ENCODE results near the gene RASSF6.
A peak's percentile ranks its signal among the peaks of the same experiment; 100 is the strongest.
"Not testable (repeated sequence)": the region's sequence is repeated elsewhere in the genome, so short reads cannot be mapped to it uniquely, and the experiment has no call there.

RASSF6 gene

DNA sequence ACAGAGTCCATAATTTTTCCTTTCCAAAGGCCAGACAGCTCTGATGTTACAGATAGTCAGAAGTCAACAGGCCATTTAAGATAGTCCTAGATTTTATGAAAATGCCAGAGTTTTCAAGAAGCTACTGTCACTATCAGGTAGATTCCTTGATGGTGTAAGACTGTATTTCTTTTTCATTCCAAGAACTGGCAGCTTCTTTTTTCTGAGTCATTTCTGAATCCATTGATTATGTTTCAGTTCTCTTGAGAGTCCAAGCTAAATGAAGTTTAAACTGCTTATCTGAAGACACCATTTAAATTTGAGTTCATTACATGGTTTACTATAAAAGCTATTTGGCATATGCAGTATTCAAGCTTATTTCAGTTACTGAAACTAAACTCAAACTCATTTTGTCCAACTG, 44.6 kb downstream of the RASSF6 start:
- Histone ChIP-seq H3K9me2 (replicated peaks; ENCODE audit: insufficient read depth, low read length) (no peaks in the 10 kb centered on the region), H3K27me3 (ENCODE audit: low read length) (no peaks in the 10 kb centered on the region), H3K9me3 (ENCODE audit: insufficient read depth, low read length) (no peaks in the 10 kb centered on the region), H4K20me1 (ENCODE audit: low read depth, low read length) (no peaks in the 10 kb centered on the region), H3K27ac (ENCODE audit: low read depth, low read length) (peak overlapping the region; percentile 66), H2AFZ (ENCODE audit: low read depth, low read length, severe bottlenecking) (no peak overlapping the region), H3K9ac (ENCODE audit: low read length) (0 out of 2 replicates have a peak overlapping the region, but pooled peaks have one; percentile 9), H3K36me3 (ENCODE audit: low read length) (no peaks in the 10 kb centered on the region), H3K4me2 (ENCODE audit: low read depth, low read length, poor library complexity, severe bottlenecking) (peak overlapping the region; percentile 34), H3K79me2 (ENCODE audit: insufficient read depth, low read length) (no peaks in the 10 kb centered on the region), H3K4me3 (ENCODE audit: insufficient read depth, low read length, poor library complexity, severe bottlenecking) (no peak overlapping the region), H3F3A (ENCODE audit: insufficient read depth) (peaks cover 9% of the 10 kb centered on the region; the same call in 1 of the 2 replicates)
- TF ChIP-seq, protein P1, sequence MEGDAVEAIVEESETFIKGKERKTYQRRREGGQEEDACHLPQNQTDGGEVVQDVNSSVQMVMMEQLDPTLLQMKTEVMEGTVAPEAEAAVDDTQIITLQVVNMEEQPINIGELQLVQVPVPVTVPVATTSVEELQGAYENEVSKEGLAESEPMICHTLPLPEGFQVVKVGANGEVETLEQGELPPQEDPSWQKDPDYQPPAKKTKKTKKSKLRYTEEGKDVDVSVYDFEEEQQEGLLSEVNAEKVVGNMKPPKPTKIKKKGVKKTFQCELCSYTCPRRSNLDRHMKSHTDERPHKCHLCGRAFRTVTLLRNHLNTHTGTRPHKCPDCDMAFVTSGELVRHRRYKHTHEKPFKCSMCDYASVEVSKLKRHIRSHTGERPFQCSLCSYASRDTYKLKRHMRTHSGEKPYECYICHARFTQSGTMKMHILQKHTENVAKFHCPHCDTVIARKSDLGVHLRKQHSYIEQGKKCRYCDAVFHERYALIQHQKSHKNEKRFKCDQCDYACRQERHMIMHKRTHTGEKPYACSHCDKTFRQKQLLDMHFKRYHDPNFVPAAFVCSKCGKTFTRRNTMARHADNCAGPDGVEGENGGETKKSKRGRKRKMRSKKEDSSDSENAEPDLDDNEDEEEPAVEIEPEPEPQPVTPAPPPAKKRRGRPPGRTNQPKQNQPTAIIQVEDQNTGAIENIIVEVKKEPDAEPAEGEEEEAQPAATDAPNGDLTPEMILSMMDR (IDR thresholded peaks at IDR 0.05; ENCODE audit: insufficient read depth, low read length, poor library complexity, severe bottlenecking), result no peak
- no peak for TF ChIP-seq EZH2phosphoT487 (conservative IDR thresholded peaks at IDR 0.05; ENCODE audit: low read length)

DNA sequence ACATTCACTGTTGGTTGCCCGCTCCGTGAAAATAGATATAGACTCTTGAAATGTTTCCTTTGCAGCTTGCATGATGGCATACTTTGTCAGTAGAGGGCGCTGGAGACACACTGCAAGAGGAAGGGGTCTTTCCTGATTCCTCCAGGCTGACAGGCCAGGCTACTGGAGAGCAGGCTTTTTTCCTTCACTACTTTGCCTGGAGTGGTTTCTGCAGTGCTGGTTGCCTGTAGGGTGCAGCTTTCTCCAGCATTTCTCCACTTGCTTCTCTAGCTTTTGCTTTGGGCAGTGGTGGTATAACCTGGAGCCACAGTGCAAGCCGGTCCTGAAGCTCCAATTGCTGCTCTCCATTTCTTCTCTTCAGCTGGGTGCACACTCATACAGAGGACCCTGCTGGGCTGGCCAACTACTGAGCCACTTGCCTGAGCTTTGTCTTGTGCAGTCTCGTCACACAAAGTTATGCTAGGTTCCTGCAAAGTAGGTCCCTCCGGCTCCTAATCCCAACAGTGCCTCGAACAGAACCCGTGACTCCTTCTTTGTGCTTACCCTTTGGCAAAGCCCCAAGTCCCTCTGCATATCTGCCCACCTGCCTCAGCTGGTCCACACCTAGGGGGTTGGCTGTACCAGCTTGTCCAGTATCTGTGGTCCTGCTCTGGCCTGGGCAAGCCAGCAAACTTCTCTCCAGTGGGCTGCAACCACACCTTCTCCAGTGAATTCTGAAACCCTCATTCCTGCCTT, 46.3 kb downstream of the RASSF6 start:
- H3K27ac ChIP-seq (ENCODE audit: low read depth, low read length), result peak overlapping the region; percentile 66
- no peak overlapping the region for H3K4me3 ChIP-seq (ENCODE audit: insufficient read depth, low read length, poor library complexity, severe bottlenecking)
- H3K27me3 ChIP-seq (ENCODE audit: low read length), result no peaks in the 10 kb centered on the region
- H2AFZ ChIP-seq (ENCODE audit: low read depth, low read length, severe bottlenecking), result peak overlapping the region; percentile 26
- peak overlapping the region; percentile 31 for H3K4me2 ChIP-seq (ENCODE audit: low read depth, low read length, poor library complexity, severe bottlenecking)
- peaks cover 9% of the 10 kb centered on the region; the same call in 1 of the 2 replicates for H3F3A ChIP-seq (ENCODE audit: insufficient read depth)
- H3K36me3 ChIP-seq (ENCODE audit: low read length), result no peaks in the 10 kb centered on the region
- no peaks in the 10 kb centered on the region for H3K79me2 ChIP-seq (ENCODE audit: insufficient read depth, low read length)
- no peak for TF ChIP-seq EZH2phosphoT487 (conservative IDR thresholded peaks at IDR 0.05; ENCODE audit: low read length)
- TF ChIP-seq, protein P1 (IDR thresholded peaks at IDR 0.05; ENCODE audit: insufficient read depth, low read length, poor library complexity, severe bottlenecking), result peak; percentile 52
- no peaks in the 10 kb centered on the region for H3K9me2 ChIP-seq (replicated peaks; ENCODE audit: insufficient read depth, low read length)
- no peaks in the 10 kb centered on the region for H3K9me3 ChIP-seq (ENCODE audit: insufficient read depth, low read length)
- H4K20me1 ChIP-seq (ENCODE audit: low read depth, low read length), result no peaks in the 10 kb centered on the region
- H3K9ac ChIP-seq (ENCODE audit: low read length), result peak overlapping the region; percentile 24

DNA sequence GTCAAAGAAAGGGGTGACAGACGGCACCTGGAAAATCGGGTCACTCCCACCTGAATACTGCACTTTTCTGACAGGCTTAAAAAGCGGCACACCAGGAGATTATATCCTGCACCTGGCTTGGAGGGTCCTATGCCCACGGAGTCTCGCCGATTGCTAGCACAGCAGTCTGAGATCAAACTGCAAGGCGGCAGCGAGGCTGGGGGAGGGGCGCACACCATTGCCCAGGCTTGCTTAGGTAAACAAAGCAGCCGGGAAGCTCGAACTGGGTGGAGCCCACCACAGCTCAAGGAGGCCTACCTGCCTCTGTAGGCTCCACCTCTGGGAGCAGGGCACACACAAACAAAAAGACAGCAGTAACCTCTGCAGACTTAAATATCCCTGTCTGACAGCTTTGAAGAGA, 69.4 kb downstream of the RASSF6 start:
- not testable (repeated sequence) for H4K20me1 ChIP-seq (ENCODE audit: low read depth, low read length); H3K4me2 ChIP-seq (ENCODE audit: low read depth, low read length, poor library complexity, severe bottlenecking); H3F3A ChIP-seq (ENCODE audit: insufficient read depth); H3K9me2 ChIP-seq (replicated peaks; ENCODE audit: insufficient read depth, low read length); H3K9me3 ChIP-seq (ENCODE audit: insufficient read depth, low read length); H3K79me2 ChIP-seq (ENCODE audit: insufficient read depth, low read length); H3K36me3 ChIP-seq (ENCODE audit: low read length); H3K27ac ChIP-seq (ENCODE audit: low read depth, low read length); H2AFZ ChIP-seq (ENCODE audit: low read depth, low read length, severe bottlenecking); H3K9ac ChIP-seq (ENCODE audit: low read length); H3K27me3 ChIP-seq (ENCODE audit: low read length); H3K4me3 ChIP-seq (ENCODE audit: insufficient read depth, low read length, poor library complexity, severe bottlenecking)

DNA sequence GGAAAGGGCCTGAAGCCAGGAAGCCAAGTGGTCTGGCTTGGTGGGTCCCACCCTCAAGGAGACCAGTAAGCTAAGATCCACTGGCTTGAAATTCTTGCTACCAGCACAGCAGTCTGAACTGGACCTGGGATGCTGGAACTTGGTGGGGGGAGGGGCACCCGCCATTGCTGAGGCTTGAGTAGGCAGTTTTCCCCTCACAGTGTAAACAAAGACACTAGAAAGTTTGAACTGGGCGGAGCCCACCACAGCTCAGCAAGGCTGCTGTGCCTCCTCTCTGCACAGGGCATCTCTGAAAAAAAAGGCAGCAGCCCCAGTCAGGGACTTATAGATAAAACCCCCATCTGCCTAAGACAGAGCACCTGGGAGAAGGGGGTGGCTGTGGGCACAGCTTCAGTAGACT, 75.6 kb downstream of the RASSF6 start:
- Histone ChIP-seq H3K36me3 (ENCODE audit: low read length) (no peaks in the 10 kb centered on the region), H2AFZ (ENCODE audit: low read depth, low read length, severe bottlenecking) (no peak overlapping the region), H3K4me2 (ENCODE audit: low read depth, low read length, poor library complexity, severe bottlenecking) (no peak overlapping the region), H3K9me2 (replicated peaks; ENCODE audit: insufficient read depth, low read length) (no peaks in the 10 kb centered on the region), H3F3A (ENCODE audit: insufficient read depth) (no peaks in the 10 kb centered on the region), H3K27ac (ENCODE audit: low read depth, low read length) (no peak overlapping the region), H3K4me3 (ENCODE audit: insufficient read depth, low read length, poor library complexity, severe bottlenecking) (no peak overlapping the region), H3K27me3 (ENCODE audit: low read length) (no peaks in the 10 kb centered on the region), H3K9ac (ENCODE audit: low read length) (no peak overlapping the region), H3K9me3 (ENCODE audit: insufficient read depth, low read length) (no peaks in the 10 kb centered on the region), H4K20me1 (ENCODE audit: low read depth, low read length) (no peaks in the 10 kb centered on the region), H3K79me2 (ENCODE audit: insufficient read depth, low read length) (no peaks in the 10 kb centered on the region)
- TF ChIP-seq, protein P1 (IDR thresholded peaks at IDR 0.05; ENCODE audit: insufficient read depth, low read length, poor library complexity, severe bottlenecking), result no peak
- TF ChIP-seq EZH2phosphoT487 (conservative IDR thresholded peaks at IDR 0.05; ENCODE audit: low read length), result no peak
